LNCaP clone FGC (cell line): Measurements from ENCODE around the gene WNT3A.

Experiments used
- DNase-seq: peaks from one replicate; pipeline ENCODE4 v3.0.0-alpha.2; 2011; ENCODE audit warnings: low read depth
- H3K4me3 ChIP-seq: 2 replicates; pipeline ENCODE4 v1.5.1; 2011; ENCODE audit warnings: mild to moderate bottlenecking, low read depth, low read length, control low read depth
- CTCF ChIP-seq: IDR thresholded peaks from 2 replicates; pipeline ENCODE4 v1.5.1; 2012; ENCODE audit warnings: mild to moderate bottlenecking; ENCODE audit not compliant: control insufficient read depth, insufficient read depth; ENCODE audit errors: extremely low read depth

WNT3A gene

GRCh38 chr1:228013935-228014930 lies 7.4 kb downstream of the WNT3A start:
- no peak for TF ChIP-seq CTCF
- no peak for DNase-seq
- H3K4me3 ChIP-seq = no peak overlapping the region

GRCh38 chr1:228015276-228016180 lies 8.7 kb downstream of the WNT3A start:
- no peak for DNase-seq
- no peak for TF ChIP-seq CTCF

GRCh38 chr1:228016181-228016510 lies 9.3 kb downstream of the WNT3A start:
- DNase-seq = no peak
- TF ChIP-seq CTCF = no peak
- H3K4me3 ChIP-seq = no peak overlapping the region

More at GRCh38 chr1:228015276-228016180, 8.7 kb downstream of the WNT3A start:
- H3K4me3 ChIP-seq = no peak overlapping the region

- H3K4me3 ChIP-seq = no peak overlapping the region
- DNase-seq = no peak
- TF ChIP-seq CTCF = no peak
These were observed 10.0 kb downstream of the WNT3A start for GRCh38 chr1:228016653-228017355.

- TF ChIP-seq CTCF = no peak
- no peak overlapping the region for H3K4me3 ChIP-seq
- no peak for DNase-seq
These were observed 10.7 kb downstream of the WNT3A start for GRCh38 chr1:228017356-228018124.

- no peak for TF ChIP-seq CTCF
- DNase-seq = no peak
- no peak overlapping the region for H3K4me3 ChIP-seq
These were observed 11.3 kb downstream of the WNT3A start for GRCh38 chr1:228018125-228018398.
